GM21526 (cell line): ENCODE data around the gene MUC6.
"Not testable (repeated sequence)": the region's sequence is repeated elsewhere in the genome, so short reads cannot be mapped to it uniquely, and the experiment has no call there.

ENCODE experiments used
- ATAC-seq: cut with Tn5 transposase; IDR thresholded peaks from one replicate; pipeline ENCODE4 v1.9.1; 2021; ENCODE audit warnings: moderate library complexity; ENCODE audit not compliant: unreplicated experiment, low FRiP score

MUC6 gene

DNA sequence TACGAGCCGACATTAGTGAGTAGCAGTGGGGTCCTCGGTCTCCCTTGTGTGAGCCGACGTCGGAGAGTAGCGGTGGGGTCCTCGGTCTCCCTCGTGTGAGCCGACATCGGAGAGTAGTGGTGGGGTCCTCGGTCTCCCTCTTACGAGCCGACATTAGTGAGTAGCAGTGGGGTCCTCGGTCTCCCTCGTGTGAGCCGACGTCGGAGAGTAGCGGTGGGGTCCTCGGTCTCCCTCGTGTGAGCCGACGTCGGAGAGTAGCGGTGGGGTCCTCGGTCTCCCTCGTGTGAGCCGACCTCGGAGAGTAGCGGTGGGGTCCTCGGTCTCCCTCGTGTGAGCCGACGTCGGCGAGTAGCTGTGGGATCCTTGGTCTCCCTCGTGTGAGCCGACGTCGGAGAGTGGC is 61.1 kb downstream of the MUC6 start:
- ATAC-seq: not testable (repeated sequence)

DNA sequence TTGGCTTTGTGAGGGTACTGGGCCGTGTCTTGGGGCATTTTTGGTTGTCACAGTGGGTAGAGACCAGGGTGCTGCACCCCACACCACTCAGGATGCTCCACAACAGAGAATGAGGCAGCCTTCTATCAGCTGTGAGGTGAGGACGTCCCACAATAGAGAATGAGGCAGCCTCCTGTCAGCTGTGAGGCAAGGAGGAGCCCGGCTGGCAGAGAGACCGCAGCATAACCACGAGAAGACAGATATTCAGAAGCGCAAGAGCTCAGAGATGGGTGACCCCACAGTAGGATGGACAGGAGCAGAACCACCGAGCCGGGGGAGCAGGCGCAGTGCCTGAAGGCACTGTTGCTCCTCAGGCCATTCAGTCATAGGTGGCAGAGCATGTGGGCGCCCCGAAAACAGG is 63.3 kb downstream of the MUC6 start:
- ATAC-seq: no peak

GRCh38 chr11:972523-973211 is 63.9 kb downstream of the MUC6 start:
- no peak for ATAC-seq

DNA sequence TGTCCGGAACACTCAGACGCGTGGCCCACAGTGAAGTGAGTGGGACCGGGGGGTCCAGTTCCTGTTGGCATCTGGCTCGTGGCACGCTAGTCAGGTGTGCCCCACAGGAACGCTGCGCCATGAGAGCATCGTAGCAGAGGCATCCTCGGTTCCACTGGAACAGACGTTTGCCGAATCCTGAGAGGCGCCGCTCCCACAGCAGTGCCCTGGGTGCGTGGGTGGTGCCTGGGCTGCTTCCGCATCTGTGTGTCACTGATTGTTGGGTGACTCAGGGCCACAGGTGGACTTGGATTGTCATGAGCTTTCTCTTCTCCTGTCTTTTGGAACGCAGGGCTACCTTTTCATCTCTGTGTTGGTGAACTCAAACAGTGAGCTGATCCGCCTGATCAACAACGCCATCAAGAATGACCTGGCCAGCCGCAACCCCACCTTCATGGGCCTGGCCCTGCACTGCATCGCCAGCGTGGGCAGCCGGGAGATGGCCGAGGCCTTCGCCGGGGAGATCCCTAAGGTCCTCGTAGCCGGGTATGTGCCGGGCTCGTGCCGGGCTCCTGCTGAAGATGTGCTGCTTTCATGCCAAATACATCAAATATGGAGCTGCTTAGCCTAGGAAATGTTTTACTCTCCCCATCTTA is 64.7 kb downstream of the MUC6 start:
- no peak for ATAC-seq

- ATAC-seq: no peak
Measured at GRCh38 chr11:971092-971690, 65.3 kb downstream of the MUC6 start.

- no peak for ATAC-seq
Measured at GRCh38 chr11:970319-970871, 66.1 kb downstream of the MUC6 start.

GRCh38 chr11:969651-970205 is 66.8 kb downstream of the MUC6 start:
- ATAC-seq: no peak

- ATAC-seq: no peak
Measured at GRCh38 chr11:968822-969221, 67.7 kb downstream of the MUC6 start.

GRCh38 chr11:967995-968751 is 68.3 kb downstream of the MUC6 start:
- no peak for ATAC-seq

GRCh38 chr11:965206-965775 is 71.2 kb downstream of the MUC6 start:
- ATAC-seq: no peak

- ATAC-seq: no peak
Measured at GRCh38 chr11:963852-964251, 72.7 kb downstream of the MUC6 start.
